Gastrocnemius medialis (tissue), 4 donors: ENCODE data around the gene NOXRED1. TPM values are rescaled to one million over a fixed set of nuclear protein-coding genes. Genes with fewer than 3 reads are reported as not detected.

ENCODE experiments used
- ATAC-seq, 2 donors: fragments of 150-250 bp; one replicate each; pipeline ENCODE4 v1.9.1; 2016
- DNase-seq, 2 donors: peaks; one replicate each; pipeline ENCODE4 v3.0.0-alpha.2; 2019
- H3K27ac ChIP-seq, 4 donors: fragments of 200-600 bp; sonication (generic); 1 replicate in 1 of 4; 2 replicates in 3 of 4; pipeline ENCODE4 v1.5.1; 2016 to 2018; ENCODE audit warnings: mild to moderate bottlenecking in 2 of 4, moderate library complexity in 1 of 4
- H3K27me3 ChIP-seq, 3 donors: fragments of 200-600 bp; sonication (generic) in 2 of 3; 1 replicate in 1 of 3; 2 replicates in 2 of 3; pipeline versions ENCODE4 v1.5.1 to v1.6.0; 2016 to 2019; ENCODE audit warnings: mild to moderate bottlenecking in 1 of 3, moderate library complexity in 1 of 3
- H3K36me3 ChIP-seq, 2 donors: fragments of 200-600 bp; sonication (generic) in 1 of 2; one replicate each; pipeline ENCODE4 v1.5.1; 2017 to 2018
- H3K4me1 ChIP-seq, 2 donors: fragments of 200-600 bp; sonication (generic) in 1 of 2; one replicate each; pipeline ENCODE4 v1.5.1; 2016 to 2017; ENCODE audit warnings: mild to moderate bottlenecking in 2 of 2
- H3K4me3 ChIP-seq, 4 donors: fragments of 200-600 bp; sonication (generic) in 3 of 4; 1 replicate in 1 of 4; 2 replicates in 3 of 4; pipeline ENCODE4 v1.5.1; 2016 to 2019; ENCODE audit warnings: mild to moderate bottlenecking in 2 of 4
- H3K9me3 ChIP-seq, 3 donors: fragments of 200-600 bp; sonication (generic) in 2 of 3; 1 replicate in 1 of 3; 2 replicates in 2 of 3; pipeline ENCODE4 v1.5.1; 2016 to 2019
- POLR2A ChIP-seq, 2 donors: fragments of 450-650 bp; IDR thresholded peaks; one replicate each; pipeline ENCODE4 v1.6.1; 2017; ENCODE audit warnings: antibody characterized with exemption in 2 of 2, mild to moderate bottlenecking in 2 of 2, moderate library complexity in 2 of 2
- in situ Hi-C, 4 donors: fragments of 200-750 bp; cut with MboI; loops; one replicate each; pipeline versions ENCODE4 v1.15.0 to v1.8.0; 2017; ENCODE audit warnings: low sequenced_read_pairs in 4 of 4
- intact Hi-C: fragments of 100-400 bp; cut with DNase I; formaldehyde crosslinking; loops from one replicate; pipeline ENCODE4 v1.15.1; 2023; ENCODE audit warnings: low total_unique reads
- total RNA-seq, 4 donors: library from RNA; depleted of rRNA; stranded (reverse); fragments of >200 nt; gene quantifications; one replicate each; pipeline versions ENCODE4 v1.1.0 to v1.2.3, GENCODE V29; 2016
- TF ChIP-seq, protein P1 (sequence below), 5 experiments: fragments of 450-650 bp in 3 of 5; fragments of 200-600 bp in 2 of 5; sonication (generic) in 2 of 5; IDR thresholded peaks in 4 of 5; conservative IDR thresholded peaks in 1 of 5; 1 replicate in 4 of 5; 2 replicates in 1 of 5; pipeline ENCODE4 v1.5.1; 2016 to 2019; ENCODE audit warnings: antibody characterized with exemption in 5 of 5, mild to moderate bottlenecking in 3 of 5, moderate library complexity in 3 of 5

Gene NOXRED1
- total RNA-seq, 4 donors from 2014 or later, result not detected

DNA sequence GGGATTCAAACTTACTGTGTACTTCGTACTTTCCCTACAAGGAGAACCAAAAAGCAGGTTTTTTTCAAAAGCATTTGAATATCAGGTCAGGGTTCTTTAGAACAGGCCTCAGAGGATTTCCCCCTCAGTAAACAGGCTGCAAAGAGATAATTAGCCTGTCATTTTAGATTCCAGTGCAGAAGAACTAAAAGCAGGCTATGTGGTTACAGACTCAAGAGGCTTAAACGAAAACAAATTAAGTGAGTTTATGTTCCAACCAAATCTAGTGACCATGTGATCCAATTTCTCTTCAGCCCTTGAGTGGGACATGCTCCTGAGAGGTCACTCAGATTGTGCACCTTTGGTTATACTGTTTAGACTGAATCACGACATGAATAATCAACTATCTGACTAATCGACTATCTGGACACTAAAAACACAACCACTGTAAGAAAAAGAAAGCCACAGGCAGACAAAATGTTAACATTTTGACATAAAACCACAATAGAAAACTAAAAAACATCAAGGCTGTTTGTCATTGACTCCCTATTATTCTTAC, 51.0 kb downstream of the NOXRED1 start:
- H3K27ac ChIP-seq, result no peak overlapping the region
- DNase-seq (no peak), ATAC-seq (no peak)
- no peaks in the 10 kb centered on the region for H3K9me3 ChIP-seq
- intact Hi-C loops (no loop called here), in situ Hi-C loops (no loop called here)
- TF ChIP-seq, protein P1, sequence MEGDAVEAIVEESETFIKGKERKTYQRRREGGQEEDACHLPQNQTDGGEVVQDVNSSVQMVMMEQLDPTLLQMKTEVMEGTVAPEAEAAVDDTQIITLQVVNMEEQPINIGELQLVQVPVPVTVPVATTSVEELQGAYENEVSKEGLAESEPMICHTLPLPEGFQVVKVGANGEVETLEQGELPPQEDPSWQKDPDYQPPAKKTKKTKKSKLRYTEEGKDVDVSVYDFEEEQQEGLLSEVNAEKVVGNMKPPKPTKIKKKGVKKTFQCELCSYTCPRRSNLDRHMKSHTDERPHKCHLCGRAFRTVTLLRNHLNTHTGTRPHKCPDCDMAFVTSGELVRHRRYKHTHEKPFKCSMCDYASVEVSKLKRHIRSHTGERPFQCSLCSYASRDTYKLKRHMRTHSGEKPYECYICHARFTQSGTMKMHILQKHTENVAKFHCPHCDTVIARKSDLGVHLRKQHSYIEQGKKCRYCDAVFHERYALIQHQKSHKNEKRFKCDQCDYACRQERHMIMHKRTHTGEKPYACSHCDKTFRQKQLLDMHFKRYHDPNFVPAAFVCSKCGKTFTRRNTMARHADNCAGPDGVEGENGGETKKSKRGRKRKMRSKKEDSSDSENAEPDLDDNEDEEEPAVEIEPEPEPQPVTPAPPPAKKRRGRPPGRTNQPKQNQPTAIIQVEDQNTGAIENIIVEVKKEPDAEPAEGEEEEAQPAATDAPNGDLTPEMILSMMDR (IDR thresholded peaks at IDR 0.05 in 4 of 5, conservative IDR thresholded peaks at IDR 0.05 in 1 of 5), result no peak
- TF ChIP-seq POLR2A (IDR thresholded peaks at IDR 0.05), result no peak
- H3K36me3 ChIP-seq, result no peaks in the 10 kb centered on the region
- H3K4me3 ChIP-seq, result no peak overlapping the region
- H3K27me3 ChIP-seq, result no peaks in the 10 kb centered on the region
- peaks cover 8% of the 10 kb centered on the region in 2 donors for H3K4me1 ChIP-seq

DNA sequence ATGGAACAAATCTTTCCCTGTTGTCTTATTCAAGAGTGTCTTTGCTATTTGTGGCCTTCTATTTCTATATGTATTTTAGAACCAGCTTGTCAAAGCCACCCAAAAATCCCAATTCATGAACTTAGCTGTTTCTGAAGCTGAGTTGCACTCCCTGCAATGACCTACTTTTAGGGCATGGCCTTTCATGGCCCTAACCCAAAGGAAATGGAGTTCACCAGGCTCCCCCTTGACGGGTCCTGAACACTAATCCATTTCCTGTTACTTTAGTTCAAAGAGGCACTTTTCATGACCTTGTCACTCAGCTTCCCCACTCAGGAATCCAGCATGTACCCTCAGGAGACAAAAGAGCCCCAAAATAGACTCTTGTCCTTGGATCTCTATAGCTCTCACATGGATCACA, 54.0 kb downstream of the NOXRED1 start:
- H3K4me3 ChIP-seq, result no peak overlapping the region
- TF ChIP-seq, protein P1 (IDR thresholded peaks at IDR 0.05 in 4 of 5, conservative IDR thresholded peaks at IDR 0.05 in 1 of 5), result no peak
- no peak for TF ChIP-seq POLR2A (IDR thresholded peaks at IDR 0.05)
- intact Hi-C loops, result no loop called here
- H3K36me3 ChIP-seq, result no peaks in the 10 kb centered on the region
- in situ Hi-C loops, result no loop called here
- no peaks in the 10 kb centered on the region for H3K9me3 ChIP-seq
- no peaks in the 10 kb centered on the region for H3K4me1 ChIP-seq
- H3K27me3 ChIP-seq, result no peaks in the 10 kb centered on the region
- no peak overlapping the region for H3K27ac ChIP-seq
- DNase-seq, result no peak
- ATAC-seq, result no peak

DNA sequence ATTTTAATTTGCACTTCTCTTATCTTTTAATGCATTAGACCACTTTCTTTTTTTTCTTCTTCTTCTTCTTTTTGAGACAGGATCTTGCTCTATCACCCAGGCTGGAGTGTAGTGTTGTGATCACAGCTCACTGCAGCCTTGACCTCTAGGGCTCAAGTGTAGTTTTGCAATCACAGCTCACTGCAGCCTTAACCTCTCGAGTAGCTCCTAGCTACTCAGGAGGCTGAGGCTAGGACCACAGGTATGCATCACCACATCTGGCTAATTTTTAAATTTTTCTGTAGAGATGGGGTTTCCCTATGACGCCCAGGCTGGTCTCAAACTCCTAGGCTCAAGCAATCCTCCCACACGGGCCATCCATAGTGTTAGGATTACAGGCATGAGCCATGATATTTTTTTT, 59.2 kb downstream of the NOXRED1 start:
- in situ Hi-C loops (no loop called here), intact Hi-C loops (no loop called here)
- Histone ChIP-seq H3K36me3 (no peaks in the 10 kb centered on the region), H3K27me3 (no peaks in the 10 kb centered on the region), H3K4me3 (no peak overlapping the region), H3K9me3 (no peaks in the 10 kb centered on the region), H3K27ac (no peak overlapping the region), H3K4me1 (no peaks in the 10 kb centered on the region)
- DNase-seq, result no peak
- no peak for TF ChIP-seq POLR2A (IDR thresholded peaks at IDR 0.05)
- TF ChIP-seq, protein P1 (IDR thresholded peaks at IDR 0.05 in 4 of 5, conservative IDR thresholded peaks at IDR 0.05 in 1 of 5), result no peak
- ATAC-seq, result no peak

DNA sequence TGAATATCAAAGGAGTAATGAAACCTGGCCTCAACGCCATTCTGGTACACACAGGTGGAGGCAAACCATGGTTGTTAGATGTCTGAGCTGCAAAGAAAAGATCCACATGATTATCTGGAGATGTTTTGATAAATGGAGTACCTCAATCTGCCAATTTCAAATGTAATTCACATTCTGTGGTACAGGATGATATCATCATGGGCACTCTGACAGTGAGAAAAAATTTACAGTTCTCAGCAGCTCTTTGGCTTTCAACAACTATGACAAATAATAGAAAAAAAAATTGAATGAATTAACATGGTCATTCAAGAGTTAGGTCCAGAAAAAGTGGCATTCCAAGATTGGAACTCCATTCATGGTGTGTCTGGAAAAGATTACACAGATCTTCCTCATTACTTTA, 63.7 kb downstream of the NOXRED1 start:
- no peaks in the 10 kb centered on the region for H3K4me1 ChIP-seq
- DNase-seq (no peak), ATAC-seq (no peak)
- in situ Hi-C loops, result no loop called here
- H3K27ac ChIP-seq, result no peak overlapping the region
- no peak for TF ChIP-seq POLR2A (IDR thresholded peaks at IDR 0.05)
- TF ChIP-seq, protein P1 (IDR thresholded peaks at IDR 0.05 in 4 of 5, conservative IDR thresholded peaks at IDR 0.05 in 1 of 5), result no peak
- H3K27me3 ChIP-seq, result no peaks in the 10 kb centered on the region
- H3K36me3 ChIP-seq, result no peaks in the 10 kb centered on the region
- H3K4me3 ChIP-seq, result no peak overlapping the region
- no peaks in the 10 kb centered on the region for H3K9me3 ChIP-seq
- intact Hi-C loops, result no loop called here

DNA sequence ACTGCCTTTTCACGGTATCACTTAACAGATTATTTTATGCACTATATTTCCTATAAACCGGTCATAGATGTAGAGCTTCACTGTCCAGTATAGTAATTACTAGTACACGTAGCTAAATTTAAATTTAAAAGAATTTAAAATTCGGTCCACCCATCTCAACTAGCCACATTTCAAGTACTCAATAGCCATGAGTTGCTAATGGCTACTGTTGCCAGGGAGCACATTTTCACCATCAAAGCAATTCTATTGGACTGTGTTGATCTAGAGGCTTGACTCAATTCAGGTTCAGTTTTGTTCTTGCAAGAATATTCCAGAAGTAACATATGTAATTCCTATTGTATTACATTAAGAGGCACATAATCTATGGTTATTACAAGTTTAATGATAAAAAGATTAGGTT, 66.4 kb downstream of the NOXRED1 start:
- no peak for ATAC-seq
- in situ Hi-C loops, result no loop called here
- DNase-seq, result no peak

More for the DNA sequence above, 66.4 kb downstream of the NOXRED1 start:
- Histone ChIP-seq H3K36me3 (no peaks in the 10 kb centered on the region), H3K4me3 (no peak overlapping the region), H3K27ac (no peak overlapping the region), H3K27me3 (no peaks in the 10 kb centered on the region), H3K9me3 (no peaks in the 10 kb centered on the region), H3K4me1 (no peaks in the 10 kb centered on the region)
- TF ChIP-seq, protein P1 (IDR thresholded peaks at IDR 0.05 in 4 of 5, conservative IDR thresholded peaks at IDR 0.05 in 1 of 5), result no peak
- no peak for TF ChIP-seq POLR2A (IDR thresholded peaks at IDR 0.05)
- intact Hi-C loops, result no loop called here
